OCI-LY7 (cell line): ENCODE measurements around the gene FNDC3B.

Experiments used
- EZH2phosphoT487 ChIP-seq: fragments of 200-600 bp; sonication (generic); IDR thresholded peaks from 2 replicates; pipeline ENCODE4 v1.6.1; 2018; ENCODE audit warnings: low read depth, borderline replicate concordance, mild to moderate bottlenecking, mixed run types, antibody characterized with exemption, low read length, moderate library complexity, mixed read lengths
- TF ChIP-seq, protein P1 (sequence below): fragments of 200-600 bp; sonication (generic); conservative IDR thresholded peaks from 2 replicates; pipeline ENCODE4 v1.5.1; 2014; ENCODE audit warnings: mild to moderate bottlenecking, antibody characterized with exemption, low read length, moderate library complexity, mixed read lengths

DNA sequence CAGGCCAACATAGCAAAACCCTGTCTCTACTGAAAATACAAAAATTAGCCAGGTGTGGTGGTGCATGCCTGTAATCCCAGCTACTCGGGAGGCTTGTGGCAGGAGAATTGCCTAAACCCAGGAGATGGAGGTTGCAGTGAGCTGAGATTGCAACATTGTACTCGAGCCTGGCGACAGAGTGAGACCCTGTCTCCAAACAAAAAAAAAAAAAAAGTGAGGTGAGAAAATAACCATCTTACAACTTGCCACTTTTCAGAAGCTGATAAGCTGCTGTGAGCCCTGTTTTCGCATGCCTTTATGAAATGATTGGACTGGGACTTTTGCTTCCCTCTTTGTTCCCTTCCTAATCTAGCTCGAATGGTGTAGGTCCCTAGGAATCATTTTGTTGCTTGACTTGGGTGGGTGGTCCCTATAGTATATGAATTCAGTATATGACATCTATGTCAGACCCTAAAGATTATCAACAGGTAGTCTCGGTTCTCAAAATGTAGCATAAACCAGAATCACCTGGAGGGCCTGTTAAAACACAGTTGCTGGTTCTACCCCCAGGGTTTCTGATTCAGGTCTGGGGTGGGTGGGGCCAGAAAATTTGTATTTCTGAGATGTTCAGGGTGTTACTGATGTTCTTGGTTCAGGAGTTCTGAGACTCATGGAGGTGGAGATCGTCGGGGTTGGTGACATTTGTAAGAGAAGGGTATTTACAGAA, 107.9 kb downstream of the FNDC3B start:
- TF ChIP-seq, protein P1, sequence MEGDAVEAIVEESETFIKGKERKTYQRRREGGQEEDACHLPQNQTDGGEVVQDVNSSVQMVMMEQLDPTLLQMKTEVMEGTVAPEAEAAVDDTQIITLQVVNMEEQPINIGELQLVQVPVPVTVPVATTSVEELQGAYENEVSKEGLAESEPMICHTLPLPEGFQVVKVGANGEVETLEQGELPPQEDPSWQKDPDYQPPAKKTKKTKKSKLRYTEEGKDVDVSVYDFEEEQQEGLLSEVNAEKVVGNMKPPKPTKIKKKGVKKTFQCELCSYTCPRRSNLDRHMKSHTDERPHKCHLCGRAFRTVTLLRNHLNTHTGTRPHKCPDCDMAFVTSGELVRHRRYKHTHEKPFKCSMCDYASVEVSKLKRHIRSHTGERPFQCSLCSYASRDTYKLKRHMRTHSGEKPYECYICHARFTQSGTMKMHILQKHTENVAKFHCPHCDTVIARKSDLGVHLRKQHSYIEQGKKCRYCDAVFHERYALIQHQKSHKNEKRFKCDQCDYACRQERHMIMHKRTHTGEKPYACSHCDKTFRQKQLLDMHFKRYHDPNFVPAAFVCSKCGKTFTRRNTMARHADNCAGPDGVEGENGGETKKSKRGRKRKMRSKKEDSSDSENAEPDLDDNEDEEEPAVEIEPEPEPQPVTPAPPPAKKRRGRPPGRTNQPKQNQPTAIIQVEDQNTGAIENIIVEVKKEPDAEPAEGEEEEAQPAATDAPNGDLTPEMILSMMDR: no peak
- TF ChIP-seq EZH2phosphoT487: no peak
